Endothelial cell of umbilical vein (primary cell): ENCODE measurements around the gene NXPH1. TPM values are rescaled to one million over a fixed set of nuclear protein-coding genes. Genes with fewer than 3 reads are reported as not detected.

Experiments used
- BruUV-seq: library from RNA; stranded (reverse); fragments of 400-500 nt; replicated peaks from 2 replicates; lab custom pipeline; 2021; lab: Mats Ljungman, UMichigan
- CTCF ChIA-PET: fragments of 300-600, 350-600 bp; sonication (Branson Sonifier 250); formaldehyde crosslinking; loops from one replicate; lab custom pipeline; 2021; ENCODE audit warnings: antibody characterized with exemption, inconsistent platforms; lab: Charles Lee
- POLR2A ChIA-PET: fragments of 300-600, 350-600 bp; sonication (Branson Sonifier 250); formaldehyde crosslinking; loops from one replicate; lab custom pipeline; 2021; ENCODE audit warnings: antibody characterized with exemption, inconsistent platforms; lab: Charles Lee
- DNase-seq: peaks from one replicate; pipeline ENCODE4 v3.0.0-alpha.2; 2011; ENCODE audit warnings: low read depth, low spot score
- FAIRE-seq: peaks from 2 replicates; lab custom pipeline; 2011; peaks lifted over from hg19 to GRCh38; lab: Jason Lieb, UNC
- H2AFZ ChIP-seq: 2 replicates; pipeline ENCODE4 v1.6.0; 2012; ENCODE audit warnings: low read depth, low read length, control low read depth, inconsistent platforms
- H3K27ac ChIP-seq: 2 replicates; pipeline ENCODE4 v1.5.1; 2011; ENCODE audit warnings: low read depth, mild to moderate bottlenecking, control low read depth, low read length, moderate library complexity; ENCODE audit not compliant: insufficient read depth
- H3K27me3 ChIP-seq, 2 experiments: 2 replicates each; pipeline versions ENCODE4 v1.6.0 to v1.6.1; 2011; ENCODE audit warnings: low read length in 2 of 2, mixed read lengths in 1 of 2; ENCODE audit not compliant: control insufficient read depth in 2 of 2, insufficient read depth in 2 of 2
- H3K36me3 ChIP-seq, 2 experiments: 2 replicates in 1 of 2; 3 replicates in 1 of 2; pipeline ENCODE4 v1.5.1; 2011; ENCODE audit warnings: low read length in 2 of 2, mild to moderate bottlenecking in 1 of 2, moderate library complexity in 1 of 2; ENCODE audit not compliant: control insufficient read depth in 2 of 2, insufficient read depth in 2 of 2; ENCODE audit errors: extremely low read depth in 1 of 2
- H3K4me1 ChIP-seq: 3 replicates; pipeline ENCODE4 v1.5.1; 2011; ENCODE audit warnings: mild to moderate bottlenecking, low read length; ENCODE audit not compliant: control insufficient read depth, insufficient read depth; ENCODE audit errors: extremely low read depth
- H3K4me2 ChIP-seq: 2 replicates; pipeline ENCODE4 v1.6.1; 2011; ENCODE audit warnings: low read length, control low read depth, mixed read lengths; ENCODE audit not compliant: insufficient read depth
- H3K4me3 ChIP-seq, 3 experiments: fragments of 200-600 bp in 1 of 3; sonication (generic), shearing (Covaris generic) in 1 of 3; replicated peaks in 1 of 3; 2 replicates each; pipeline ENCODE4 v1.5.1; 2011 to 2016; ENCODE audit warnings: control low read depth in 3 of 3, low read length in 3 of 3, mild to moderate bottlenecking in 2 of 3, inconsistent platforms in 1 of 3, low read depth in 1 of 3, moderate library complexity in 1 of 3; ENCODE audit not compliant: insufficient read depth in 1 of 3
- H3K79me2 ChIP-seq: 2 replicates; pipeline ENCODE4 v1.6.0; 2012; ENCODE audit warnings: low read length, inconsistent platforms; ENCODE audit not compliant: control insufficient read depth, insufficient read depth
- H3K9ac ChIP-seq: replicated peaks from 2 replicates; pipeline ENCODE3; 2011; ENCODE audit warnings: low read length, control low read depth; ENCODE audit not compliant: insufficient read depth; ENCODE audit errors: extremely low read depth
- H3K9me1 ChIP-seq: replicated peaks from 3 replicates; pipeline ENCODE4 v1.6.0; 2011; ENCODE audit warnings: mild to moderate bottlenecking, low read length; ENCODE audit not compliant: control insufficient read depth, insufficient read depth; ENCODE audit errors: extremely low read depth
- H3K9me3 ChIP-seq: replicated peaks from 2 replicates; pipeline ENCODE4 v1.5.1; 2012; ENCODE audit warnings: low read length, inconsistent platforms; ENCODE audit not compliant: control insufficient read depth, insufficient read depth
- H4K20me1 ChIP-seq: replicated peaks from 2 replicates; pipeline ENCODE3; 2011; ENCODE audit warnings: mild to moderate bottlenecking, low read length; ENCODE audit not compliant: control insufficient read depth, insufficient read depth; ENCODE audit errors: extremely low read depth
- EZH2 ChIP-seq: IDR thresholded peaks from 2 replicates; pipeline ENCODE4 v1.6.1; 2012; ENCODE audit warnings: borderline replicate concordance, low read depth, mild to moderate bottlenecking, moderate library complexity, low read length, inconsistent platforms; ENCODE audit not compliant: severe bottlenecking
- FOS ChIP-seq: IDR thresholded peaks from 2 replicates; pipeline ENCODE4 v1.6.1; 2011; ENCODE audit warnings: mild to moderate bottlenecking, low read length, moderate library complexity, borderline replicate concordance; ENCODE audit not compliant: insufficient read depth
- GATA2 ChIP-seq: IDR thresholded peaks from 2 replicates; pipeline ENCODE4 v1.7.0; 2011; ENCODE audit warnings: low read depth, mild to moderate bottlenecking, moderate library complexity, mixed read lengths, low read length; ENCODE audit not compliant: insufficient read length, insufficient read depth
- JUN ChIP-seq: IDR thresholded peaks from 2 replicates; pipeline ENCODE4 v1.6.1; 2011; ENCODE audit warnings: borderline replicate concordance, low read depth; ENCODE audit not compliant: insufficient read length, insufficient read depth
- MYC ChIP-seq: IDR thresholded peaks from one replicate; pipeline ENCODE4 v1.6.1; 2011; ENCODE audit warnings: mild to moderate bottlenecking, low read depth, low read length
- POLR2A ChIP-seq: IDR thresholded peaks from 2 replicates; pipeline ENCODE4 v1.6.1; 2012; ENCODE audit warnings: low read depth, mild to moderate bottlenecking, control low read depth, low read length
- POLR2AphosphoS5 ChIP-seq: IDR thresholded peaks from 2 replicates; pipeline ENCODE4 v1.6.1; 2012; ENCODE audit warnings: low read depth, mild to moderate bottlenecking, control low read depth, low read length, moderate library complexity; ENCODE audit not compliant: insufficient read depth
- dilution Hi-C: fragments of 300-500 bp; cut with MboI; formaldehyde crosslinking; loops from one replicate; pipeline ENCODE4 v1.15.0; 2019; ENCODE audit warnings: low sequenced_read_pairs; ENCODE audit not compliant: extremely low pct_ligation_motif_present
- intact Hi-C: fragments of 100-400 bp; cut with micrococcal nuclease; formaldehyde crosslinking; loops from one replicate; pipeline ENCODE4 v1.10.0; 2022
- polyA plus RNA-seq, 4 experiments: library from polyadenylated mRNA; depleted of rRNA in 3 of 4; stranded (reverse) in 3 of 4; unstranded in 1 of 4; fragments of >200 nt; gene quantifications; 2 replicates each; pipeline versions ENCODE4 v1.2.1 to v1.2.3, GENCODE V29; 2011 to 2012; ENCODE audit warnings: missing spikeins in 1 of 4
- total RNA-seq: library from RNA; stranded (reverse); gene quantifications from 2 replicates; pipeline ENCODE4 v1.2.3, GENCODE V29; 2021
- TF ChIP-seq, protein P1 (sequence below): IDR thresholded peaks from 2 replicates; pipeline ENCODE4 v1.6.1; 2011; ENCODE audit not compliant: insufficient read depth, insufficient read length
- TF ChIP-seq, protein P2 (sequence below), 2 donors: IDR thresholded peaks; 1 replicate in 1 of 2; 2 replicates in 1 of 2; pipeline ENCODE4 v1.5.1; 2011; ENCODE audit warnings: low read length in 2 of 2, mild to moderate bottlenecking in 2 of 2, moderate library complexity in 2 of 2, control low read depth in 1 of 2, inconsistent platforms in 1 of 2, low read depth in 1 of 2; ENCODE audit not compliant: insufficient read depth in 1 of 2; ENCODE audit errors: extremely low read depth in 1 of 2

Gene NXPH1
- total and polyA plus RNA-seq, 2 donors (not counting 3 experiments of a cell fraction or from before 2014, with no cell fraction given): not detected

DNA sequence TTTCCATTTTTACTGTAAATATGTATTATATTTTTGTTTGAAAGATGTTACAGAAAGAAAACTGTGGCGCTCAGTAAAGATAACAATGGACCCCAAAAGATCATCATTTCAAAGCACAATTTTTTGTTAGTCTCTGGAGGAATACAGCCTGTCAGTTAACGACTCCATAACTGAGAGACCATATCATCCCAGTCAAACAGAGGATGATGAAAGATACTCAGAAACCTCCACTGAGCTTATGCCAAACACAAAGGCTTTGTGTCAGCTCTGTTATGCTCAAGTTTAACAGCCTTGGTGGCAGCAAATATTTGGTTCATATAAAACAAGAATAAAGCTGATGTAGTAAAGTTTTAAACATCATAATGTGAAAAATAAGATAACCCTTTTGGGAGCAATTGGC lies 345.1 kb downstream of the NXPH1 start:
- intact Hi-C loops: no loop called here
- Histone ChIP-seq H3K4me3 (no peak overlapping the region), H3K4me2 (no peak overlapping the region), H3K27me3 (no peaks in the 10 kb centered on the region), H2AFZ (no peak overlapping the region), H4K20me1 (no peaks in the 10 kb centered on the region), H3K9me3 (no peaks in the 10 kb centered on the region), H3K4me1 (no peaks in the 10 kb centered on the region), H3K9me1 (no peaks in the 10 kb centered on the region), H3K9ac (no peak overlapping the region), H3K36me3 (no peaks in the 10 kb centered on the region), H3K27ac (no peak overlapping the region), H3K79me2 (no peaks in the 10 kb centered on the region)
- FAIRE-seq: no peak
- DNase-seq: no peak
- ChIA-PET CTCF (no interaction called here), POLR2A (no interaction called here)
- no TSS peak for BruUV-seq
- TF ChIP-seq POLR2A (no peak), POLR2AphosphoS5 (no peak), MYC (no peak), GATA2 (no peak), FOS (no peak), JUN (no peak), EZH2 (no peak)
- TF ChIP-seq, protein P1, sequence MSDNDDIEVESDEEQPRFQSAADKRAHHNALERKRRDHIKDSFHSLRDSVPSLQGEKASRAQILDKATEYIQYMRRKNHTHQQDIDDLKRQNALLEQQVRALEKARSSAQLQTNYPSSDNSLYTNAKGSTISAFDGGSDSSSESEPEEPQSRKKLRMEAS: no peak
- TF ChIP-seq, protein P2, sequence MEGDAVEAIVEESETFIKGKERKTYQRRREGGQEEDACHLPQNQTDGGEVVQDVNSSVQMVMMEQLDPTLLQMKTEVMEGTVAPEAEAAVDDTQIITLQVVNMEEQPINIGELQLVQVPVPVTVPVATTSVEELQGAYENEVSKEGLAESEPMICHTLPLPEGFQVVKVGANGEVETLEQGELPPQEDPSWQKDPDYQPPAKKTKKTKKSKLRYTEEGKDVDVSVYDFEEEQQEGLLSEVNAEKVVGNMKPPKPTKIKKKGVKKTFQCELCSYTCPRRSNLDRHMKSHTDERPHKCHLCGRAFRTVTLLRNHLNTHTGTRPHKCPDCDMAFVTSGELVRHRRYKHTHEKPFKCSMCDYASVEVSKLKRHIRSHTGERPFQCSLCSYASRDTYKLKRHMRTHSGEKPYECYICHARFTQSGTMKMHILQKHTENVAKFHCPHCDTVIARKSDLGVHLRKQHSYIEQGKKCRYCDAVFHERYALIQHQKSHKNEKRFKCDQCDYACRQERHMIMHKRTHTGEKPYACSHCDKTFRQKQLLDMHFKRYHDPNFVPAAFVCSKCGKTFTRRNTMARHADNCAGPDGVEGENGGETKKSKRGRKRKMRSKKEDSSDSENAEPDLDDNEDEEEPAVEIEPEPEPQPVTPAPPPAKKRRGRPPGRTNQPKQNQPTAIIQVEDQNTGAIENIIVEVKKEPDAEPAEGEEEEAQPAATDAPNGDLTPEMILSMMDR (IDR thresholded peaks at IDR 0.05; ENCODE audit: extremely low read depth in 1 of 2, insufficient read depth in 1 of 2, low read depth in 1 of 2, low read length in 2 of 2): no peak
- dilution Hi-C loops: no loop called here
